Adipose tissue (tissue), 3 donors: ENCODE results near the gene DDX21. TPM values are rescaled to one million over a fixed set of nuclear protein-coding genes. Genes with fewer than 3 reads are reported as not detected.
"Not testable (repeated sequence)": the region's sequence is repeated elsewhere in the genome, so short reads cannot be mapped to it uniquely, and the experiment has no call there.

Source experiments
- H3K27ac ChIP-seq: one replicate; pipeline ENCODE4 v1.5.1; 2013; ENCODE audit warnings: low read depth, low read length
- WGBS, 3 donors: extraction: QIAGEN DNeasy Blood & Tissue Kit; methylation state at CpG; one replicate each; pipeline ENCODE4 v1.1.7; 2013; 5-methylcytosine and 5-hydroxymethylcytosine counted together
- polyA plus RNA-seq, 3 donors: library from polyadenylated mRNA; stranded (reverse); fragments of 200-250 nt; gene quantifications; one replicate each; pipeline ENCODE4 v1.2.3, GENCODE V29; 2013
- donor health status: healthy with polysubstance abuse.
- donor health status: Bipolar disorder and iron deficiency.
- donor health status: healthy.

DDX21 gene
- 10 to 100 TPM; 25.7 to 96.1 (median 48.8) TPM for polyA plus RNA-seq

DNA sequence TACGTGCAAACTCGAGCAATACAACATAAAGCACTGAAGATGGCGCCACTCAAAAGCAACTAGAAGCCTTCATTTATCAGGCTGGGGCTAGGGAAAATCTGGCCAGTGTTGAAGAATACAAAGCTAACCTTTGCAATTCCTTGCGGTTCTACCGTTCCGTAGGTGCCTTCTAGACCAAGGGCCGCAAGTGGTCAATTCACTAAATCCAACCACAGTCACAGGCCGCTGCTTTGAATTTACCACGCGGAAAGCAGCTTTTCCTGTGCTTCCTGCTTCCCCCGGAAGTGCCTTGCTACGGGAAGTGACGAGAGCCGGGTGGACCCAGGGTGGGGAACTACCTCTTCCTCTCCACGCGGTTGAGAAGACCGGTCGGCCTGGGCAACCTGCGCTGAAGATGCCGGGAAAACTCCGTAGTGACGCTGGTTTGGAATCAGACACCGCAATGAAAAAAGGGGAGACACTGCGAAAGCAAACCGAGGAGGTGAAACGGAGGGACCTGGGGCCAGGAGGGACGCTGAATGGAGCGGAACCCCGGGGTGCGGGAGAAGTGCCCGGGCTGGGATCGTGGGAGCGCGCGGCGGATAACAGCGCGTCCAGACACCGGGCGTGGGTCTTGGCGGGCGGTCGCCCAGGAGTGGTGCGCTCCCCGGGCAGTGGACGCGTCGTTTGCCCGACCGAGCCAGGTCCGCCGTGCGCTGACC, at the start of gene DDX21:
DDX21 (plus strand) TSS at position 339 of the 701 bp plus-strand sequence; CDS start at position 395, 56 bp downstream.
- 0 to 1% (median 1%) methylated on average over 53 of the region's 53 CpGs for WGBS, 3 donors

DNA sequence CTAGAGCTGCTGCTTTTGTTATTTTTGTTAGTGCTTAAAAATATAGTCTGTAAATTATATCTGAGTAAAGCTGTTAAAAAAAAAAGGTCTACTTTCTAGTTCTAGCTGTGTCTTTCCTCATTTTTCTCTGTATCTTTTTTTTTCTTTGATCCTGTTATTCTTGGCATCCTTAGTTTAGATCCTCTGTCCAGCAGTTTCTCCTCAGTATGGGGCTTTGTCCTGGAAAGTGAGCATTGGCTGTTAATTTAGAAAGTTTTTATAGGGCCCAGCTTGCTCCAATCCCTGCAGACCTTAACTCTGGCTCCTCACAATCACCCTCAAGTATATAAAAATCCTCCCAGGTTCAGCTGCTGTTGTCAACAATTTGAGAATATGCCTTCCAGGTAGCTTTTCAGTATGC, 31.4 kb upstream of the DDX21 start:
- no peak overlapping the region for H3K27ac ChIP-seq

More for the DNA sequence above, at the start of gene DDX21:
- peak within 1 kb of the TSS; percentile 99 for H3K27ac ChIP-seq

DNA sequence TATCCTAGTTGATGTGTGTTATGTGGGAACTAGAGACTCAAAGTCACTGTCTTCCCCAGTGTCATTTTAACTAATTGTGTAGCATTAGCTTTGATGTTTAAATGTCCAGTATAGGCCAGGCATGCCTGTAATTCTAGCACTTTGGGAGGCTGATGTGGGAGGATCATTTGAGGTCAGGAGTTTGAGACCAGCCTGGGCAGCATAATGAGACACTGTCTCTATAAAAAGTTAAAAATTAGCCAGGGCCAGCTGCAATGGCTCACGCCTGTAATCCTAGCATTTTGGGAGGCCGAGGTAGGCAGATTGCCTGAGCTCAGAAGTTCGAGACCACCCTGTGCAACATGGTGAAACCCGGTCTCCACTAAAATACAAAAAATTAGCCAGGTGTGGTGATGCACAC, 30.5 kb upstream of the DDX21 start:
- no peak overlapping the region for H3K27ac ChIP-seq
- WGBS, 3 donors, result 90 to 98% (median 97%) methylated on average over 4 of the region's 4 CpGs

DNA sequence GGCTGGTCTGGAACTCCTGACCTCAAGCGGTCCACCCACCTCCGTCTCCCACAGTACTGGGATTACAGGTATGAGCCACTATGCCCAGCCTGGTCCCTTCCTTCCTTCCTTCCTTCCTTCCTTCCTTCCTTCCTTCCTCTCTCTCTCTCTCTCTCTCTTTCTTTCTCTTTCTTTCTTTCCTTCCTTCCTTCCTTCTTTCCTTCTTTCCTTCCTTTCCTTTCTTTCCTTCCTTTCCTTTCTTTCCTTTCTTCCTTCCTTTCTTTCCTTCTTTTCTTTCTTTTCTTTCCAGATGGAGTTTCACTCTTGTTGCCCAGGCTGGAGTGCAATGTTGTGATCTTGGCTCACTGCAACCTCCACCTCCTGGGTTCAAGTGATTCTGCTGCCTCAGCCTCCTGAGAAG, 26.8 kb upstream of the DDX21 start:
- 92 to 96% (median 96%) methylated on average over 2 of the region's 2 CpGs for WGBS, 3 donors
- H3K27ac ChIP-seq, result not testable (repeated sequence)

DNA sequence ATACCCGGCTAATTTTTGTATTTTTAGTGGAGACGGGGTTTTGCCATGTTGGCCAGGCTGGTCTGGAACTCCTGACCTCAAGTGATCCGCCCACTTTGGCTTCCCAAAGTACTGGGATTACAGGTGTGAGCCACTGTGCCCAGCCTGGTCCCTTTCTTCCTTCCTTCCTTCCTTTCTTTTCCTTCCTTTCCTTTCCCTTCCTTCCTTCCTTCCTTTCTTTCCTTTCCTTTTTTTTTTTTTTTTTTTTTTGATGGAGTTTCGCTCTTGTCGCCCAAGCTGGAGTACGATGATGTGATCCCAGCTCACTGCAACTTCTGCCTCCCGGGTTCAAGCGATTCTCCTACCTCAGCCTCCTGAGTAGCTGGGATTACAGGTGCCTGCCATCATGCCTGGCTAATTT, 26.1 kb upstream of the DDX21 start:
- 96 to 99% (median 98%) methylated on average over 7 to 8 of the region's 8 CpGs for WGBS, 3 donors
- H3K27ac ChIP-seq, result not testable (repeated sequence)

DNA sequence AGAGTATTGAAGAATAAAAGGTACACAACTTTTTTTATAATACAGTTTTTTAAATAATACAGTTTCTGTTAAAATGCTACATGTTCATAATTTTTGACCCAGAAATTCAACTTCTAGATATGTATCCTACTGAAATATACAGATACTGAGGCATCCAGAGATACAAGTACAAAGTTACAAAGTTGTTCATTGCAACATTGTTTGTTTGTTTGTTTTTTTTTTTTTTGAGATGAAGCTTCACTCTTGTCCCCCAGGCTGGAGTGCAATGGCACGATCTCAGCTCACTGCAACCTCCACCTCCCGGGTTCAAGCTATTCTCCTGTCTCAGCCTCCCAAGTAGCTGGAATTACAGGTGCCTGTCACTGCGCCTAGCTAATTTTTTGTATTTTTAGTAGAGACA, 23.1 kb upstream of the DDX21 start:
- 82 to 98% (median 97%) methylated on average over 3 of the region's 3 CpGs for WGBS, 3 donors
- not testable (repeated sequence) for H3K27ac ChIP-seq

DNA sequence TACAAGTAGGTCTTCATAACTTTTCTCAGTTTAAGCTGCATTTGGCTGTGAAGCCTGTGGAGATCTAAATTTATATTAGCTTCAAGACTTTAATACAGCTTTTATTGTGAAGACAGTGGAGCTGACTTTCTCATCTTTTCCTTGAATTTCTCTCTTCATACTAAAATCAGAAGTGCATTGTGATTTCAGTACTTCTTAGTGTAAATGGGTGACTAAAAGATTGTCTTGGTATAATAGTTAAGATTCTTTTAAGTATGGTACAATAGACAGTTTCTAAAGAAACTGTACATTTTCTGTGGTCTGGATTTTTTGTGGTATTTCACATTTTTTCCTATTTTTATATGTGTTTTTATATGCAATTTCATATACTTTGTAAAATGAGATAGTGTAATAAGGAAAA, 21.0 kb upstream of the DDX21 start:
- no peak overlapping the region for H3K27ac ChIP-seq

DNA sequence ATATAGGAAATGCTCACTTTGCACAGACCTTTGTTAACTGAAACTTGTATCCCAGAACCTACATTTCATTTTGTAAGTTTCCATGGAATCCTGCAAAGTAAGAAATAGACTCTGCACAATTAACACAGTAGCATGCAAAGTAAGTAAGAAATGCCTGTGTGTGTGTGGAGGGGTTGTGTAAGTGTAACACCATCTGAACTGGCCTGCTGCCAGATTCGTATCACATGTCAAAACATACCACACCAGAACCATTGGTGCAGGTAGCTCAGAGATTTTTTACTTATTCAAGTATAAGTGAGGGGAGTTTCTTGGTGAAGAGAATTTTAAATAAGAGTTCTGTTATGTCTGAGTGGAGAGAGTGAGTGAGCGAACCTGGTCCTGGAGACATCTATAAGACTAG, 17.9 kb upstream of the DDX21 start:
- 56 to 75% (median 67%) methylated on average over 2 of the region's 2 CpGs for WGBS, 3 donors

DNA sequence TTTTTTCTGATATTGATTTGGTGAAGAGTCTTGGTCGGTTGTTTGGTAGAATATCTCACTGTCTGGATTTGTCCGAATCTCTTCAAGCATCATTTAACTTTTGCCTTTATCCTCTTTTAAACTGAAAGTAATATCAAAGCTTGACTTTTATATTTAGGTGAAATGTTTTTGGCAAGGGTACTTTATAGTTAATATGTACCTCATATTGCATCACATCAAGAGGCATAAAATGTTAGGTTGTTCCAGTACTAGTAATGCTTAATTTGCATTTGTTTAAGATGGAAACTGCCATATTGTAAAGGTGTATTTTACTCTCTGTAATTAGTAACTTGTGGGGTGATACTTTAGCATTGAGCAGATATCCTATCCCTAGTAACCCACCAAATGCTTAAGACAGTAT, 17.1 kb upstream of the DDX21 start:
- H3K27ac ChIP-seq, result no peak overlapping the region
- WGBS, 3 donors, result 86 to 96% (median 94%) methylated on average over 2 of the region's 2 CpGs

More for the DNA sequence above, 17.9 kb upstream of the DDX21 start:
- no peak overlapping the region for H3K27ac ChIP-seq

DNA sequence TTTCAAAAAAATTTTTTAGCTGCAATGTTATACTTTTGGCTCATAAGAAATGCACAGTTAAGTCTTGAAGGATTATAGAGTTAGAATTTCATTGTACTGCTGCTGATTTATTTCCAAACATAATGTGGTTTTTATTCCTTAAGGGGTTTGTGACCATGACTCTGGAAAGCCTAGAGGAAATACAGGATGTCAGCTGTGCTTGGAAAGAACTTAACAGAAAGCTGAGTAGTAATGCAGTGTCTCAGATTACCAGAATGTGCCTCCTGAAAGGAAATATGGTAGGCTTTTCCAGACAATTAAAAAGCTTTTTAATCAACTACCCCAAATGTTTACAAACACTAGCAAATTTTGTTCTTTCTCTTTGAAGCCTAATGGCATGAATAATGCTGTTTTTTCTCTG, 15.1 kb upstream of the DDX21 start:
- not testable (repeated sequence) for H3K27ac ChIP-seq

DNA sequence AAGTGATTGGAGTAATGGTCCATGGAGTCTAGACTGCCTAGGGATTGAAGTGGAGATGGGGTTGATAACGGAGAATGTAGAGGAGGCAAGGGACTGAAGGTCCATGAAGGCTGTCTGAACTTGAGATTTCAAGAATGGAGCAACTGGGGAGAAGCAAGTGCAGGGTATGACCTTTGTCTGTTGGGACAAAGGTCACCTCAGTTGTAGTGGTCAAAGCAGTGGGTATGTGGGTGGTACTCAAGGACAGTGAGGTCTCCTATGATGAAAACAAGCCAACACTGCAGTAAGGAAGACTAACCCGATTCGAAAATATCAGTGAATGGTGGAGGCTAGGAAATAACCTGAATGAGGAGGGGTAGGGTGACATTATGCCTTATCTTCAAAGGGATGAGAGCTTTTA, 5.4 kb upstream of the DDX21 start:
- 92 to 95% (median 93%) methylated on average over 3 of the region's 3 CpGs for WGBS, 3 donors
- no peak overlapping the region for H3K27ac ChIP-seq

DNA sequence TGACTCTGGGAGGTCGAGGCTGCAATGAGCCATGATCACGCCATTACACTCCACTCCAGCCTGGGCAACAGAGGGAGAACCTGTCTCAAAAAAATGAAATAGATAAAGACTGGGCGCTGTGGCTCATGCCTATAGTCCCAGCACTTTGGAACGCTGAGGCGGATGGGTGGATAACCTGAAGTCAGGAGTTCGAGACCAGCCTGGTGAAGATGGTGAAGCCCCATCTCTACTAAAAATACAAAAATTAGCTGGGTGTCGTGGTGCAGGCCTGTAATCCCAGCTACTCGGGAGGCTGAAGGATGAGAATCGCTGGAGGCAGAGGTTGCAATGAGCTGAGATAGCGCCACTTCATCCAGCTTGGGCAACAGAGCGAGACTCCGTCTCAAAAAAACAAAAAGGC, 1.1 kb upstream of the DDX21 start:
- H3K27ac ChIP-seq, result no peak overlapping the region
- WGBS, 3 donors, result 89 to 91% (median 90%) methylated on average over 12 of the region's 12 CpGs

DNA sequence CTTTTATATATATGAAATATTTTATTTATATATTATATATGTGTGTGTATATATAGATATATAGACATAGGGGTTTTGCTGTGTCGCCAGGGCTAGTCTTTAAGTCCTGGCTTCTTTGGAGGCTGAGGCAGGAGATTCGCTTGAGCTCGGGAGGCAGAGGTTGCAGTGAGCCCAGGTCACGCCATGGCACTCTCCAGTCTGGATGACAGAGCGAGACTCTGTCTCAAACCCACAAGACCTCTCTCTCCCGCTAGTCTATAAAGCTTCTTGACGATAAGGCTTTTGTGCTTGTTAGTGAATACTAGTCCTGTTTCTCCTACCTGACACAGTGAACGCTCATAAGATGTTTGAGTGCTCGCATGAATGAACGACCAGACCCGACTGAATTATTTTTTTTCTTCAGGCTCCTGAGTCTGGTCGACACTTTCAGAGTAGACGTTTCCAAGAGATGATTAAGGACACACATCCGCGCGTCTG, 577 bp upstream of the DDX21 start:
- H3K27ac ChIP-seq, result peak overlapping the region; percentile 99
- 3 to 4% (median 3%) methylated on average over 16 of the region's 16 CpGs for WGBS, 3 donors

DNA sequence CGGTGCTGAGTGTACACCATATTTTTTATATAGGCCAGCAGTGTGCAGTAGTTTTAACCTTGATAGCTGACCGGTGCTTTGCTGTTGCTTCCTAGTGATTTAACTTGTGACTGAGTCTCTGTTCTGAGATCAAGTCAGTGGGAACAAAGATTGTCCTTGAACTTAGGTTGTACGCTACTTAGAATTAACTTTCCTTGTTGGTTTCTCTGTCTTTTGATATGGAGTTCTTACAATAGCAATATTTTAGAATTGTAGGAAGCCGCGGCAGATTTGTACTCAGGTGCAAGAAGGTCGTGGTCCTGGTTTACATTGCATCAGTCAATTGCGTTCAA, 1.3 kb downstream of the DDX21 start:
- 38 to 46% (median 44%) methylated on average over 7 of the region's 7 CpGs for WGBS, 3 donors
- H3K27ac ChIP-seq, result no peak overlapping the region

DNA sequence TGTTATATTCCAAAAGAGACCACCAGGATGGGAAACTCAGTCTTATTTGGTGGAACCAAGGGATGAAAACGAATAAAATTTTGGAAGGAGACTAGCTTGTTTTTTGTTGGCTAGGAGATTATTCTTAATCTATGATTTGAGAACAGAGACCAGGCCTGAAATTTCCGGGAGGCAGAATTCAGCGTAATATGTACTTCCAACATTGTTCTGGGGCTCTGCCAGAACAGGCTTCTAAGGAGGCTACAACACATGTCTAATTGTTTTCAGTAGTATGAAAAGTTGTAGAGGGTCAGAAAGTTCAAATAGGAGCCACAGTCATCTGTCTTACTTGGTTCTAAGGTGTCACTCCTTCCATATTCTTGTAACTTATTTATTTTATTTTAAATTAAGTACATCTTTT, 1.7 kb downstream of the DDX21 start:
- WGBS, 3 donors, result 42 to 68% (median 59%) methylated on average over 3 of the region's 3 CpGs
- H3K27ac ChIP-seq, result no peak overlapping the region

DNA sequence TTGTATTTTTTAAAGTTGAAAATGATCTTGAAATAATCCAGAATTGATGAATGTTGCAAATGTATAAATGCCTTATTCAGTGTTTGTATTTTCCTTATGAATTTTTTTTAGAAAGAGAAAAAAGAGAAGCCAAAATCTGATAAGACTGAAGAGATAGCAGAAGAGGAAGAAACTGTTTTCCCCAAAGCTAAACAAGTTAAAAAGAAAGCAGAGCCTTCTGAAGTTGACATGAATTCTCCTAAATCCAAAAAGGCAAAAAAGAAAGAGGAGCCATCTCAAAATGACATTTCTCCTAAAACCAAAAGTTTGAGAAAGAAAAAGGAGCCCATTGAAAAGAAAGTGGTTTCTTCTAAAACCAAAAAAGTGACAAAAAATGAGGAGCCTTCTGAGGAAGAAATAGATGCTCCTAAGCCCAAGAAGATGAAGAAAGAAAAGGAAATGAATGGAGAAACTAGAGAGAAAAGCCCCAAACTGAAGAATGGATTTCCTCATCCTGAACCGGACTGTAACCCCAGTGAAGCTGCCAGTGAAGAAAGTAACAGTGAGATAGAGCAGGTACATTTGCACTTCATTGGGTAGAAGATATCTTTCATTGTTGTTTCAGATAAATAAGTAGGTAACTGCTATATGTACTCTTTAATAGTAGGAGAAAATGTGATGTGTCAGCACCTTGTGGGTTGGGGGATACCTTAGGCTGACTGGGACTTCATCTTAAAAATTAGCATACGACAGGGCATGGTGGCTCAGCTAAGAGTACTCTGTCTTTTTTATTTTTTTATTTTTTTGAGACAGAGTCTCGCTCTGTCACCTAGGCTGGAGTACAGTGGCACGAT, 3.9 kb downstream of the DDX21 start:
- WGBS, 3 donors, result 75 to 89% (median 85%) methylated on average over 4 of the region's 4 CpGs
- H3K27ac ChIP-seq, result no peak overlapping the region

DNA sequence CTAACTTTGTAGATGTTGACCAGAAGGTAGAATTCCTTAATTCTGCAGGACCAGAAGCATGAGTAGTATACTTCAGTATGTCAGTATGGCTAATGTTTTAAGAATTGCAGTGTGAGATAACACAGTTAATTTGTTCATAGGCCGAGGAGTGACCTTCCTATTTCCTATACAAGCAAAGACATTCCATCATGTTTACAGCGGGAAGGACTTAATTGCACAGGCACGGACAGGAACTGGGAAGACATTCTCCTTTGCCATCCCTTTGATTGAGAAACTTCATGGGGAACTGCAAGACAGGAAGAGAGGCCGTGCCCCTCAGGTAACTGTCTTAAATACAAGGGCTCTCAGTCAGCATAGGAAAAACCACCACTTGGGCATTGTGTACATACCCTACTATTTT, 7.2 kb downstream of the DDX21 start:
- no peak overlapping the region for H3K27ac ChIP-seq
- 63 to 77% (median 71%) methylated on average over 4 of the region's 4 CpGs for WGBS, 3 donors

DNA sequence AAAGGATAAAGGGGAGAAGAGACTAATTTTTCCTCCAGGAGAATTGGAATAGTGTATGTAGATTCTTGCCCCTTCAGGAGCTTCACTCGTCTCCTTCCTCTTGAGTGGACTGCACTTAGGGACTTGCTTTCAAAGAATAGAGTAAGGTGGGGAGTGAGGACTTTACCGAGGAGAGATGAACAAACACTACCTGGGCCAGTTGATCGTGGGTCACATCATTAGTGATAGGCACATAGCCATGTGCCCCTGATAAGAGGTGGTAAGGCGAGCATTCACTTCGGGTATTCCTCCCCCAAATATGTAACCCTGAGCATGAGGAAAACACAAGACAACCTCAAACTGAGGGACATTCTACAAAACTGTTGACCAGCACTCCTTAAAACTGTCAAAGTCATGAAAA, 18.0 kb downstream of the DDX21 start:
- H3K27ac ChIP-seq, result no peak overlapping the region
- 62 to 93% (median 86%) methylated on average over 5 of the region's 5 CpGs for WGBS, 3 donors

DNA sequence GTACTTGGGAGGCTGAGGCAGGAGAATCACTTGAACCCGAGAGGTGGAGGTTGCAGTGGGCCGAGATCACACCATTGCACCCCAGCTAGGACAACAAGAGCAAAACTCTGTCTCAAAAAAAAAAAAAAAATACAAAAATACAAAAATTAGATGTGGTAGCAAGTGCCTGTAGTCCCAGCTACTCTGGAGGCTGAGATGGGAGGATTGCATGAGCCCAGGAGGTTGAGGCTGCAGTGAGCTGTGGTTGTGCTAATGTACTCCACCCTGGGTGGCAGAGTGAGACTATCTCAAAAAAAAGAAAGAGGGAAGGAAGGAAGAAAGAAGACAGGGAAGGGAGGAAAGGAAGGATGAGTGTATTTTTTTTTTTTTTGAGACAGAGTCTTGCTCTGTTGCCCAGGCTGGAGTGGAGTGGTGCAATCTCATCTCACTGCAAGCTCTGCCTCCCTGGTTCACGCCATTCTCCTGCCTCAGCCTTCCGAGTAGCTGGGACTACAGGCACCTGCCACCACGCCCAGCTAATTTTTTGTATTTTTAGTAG, 20.0 kb downstream of the DDX21 start:
- H3K27ac ChIP-seq, result not testable (repeated sequence)
- 96 to 99% (median 98%) methylated on average over 4 to 5 of the region's 5 CpGs for WGBS, 3 donors

DNA sequence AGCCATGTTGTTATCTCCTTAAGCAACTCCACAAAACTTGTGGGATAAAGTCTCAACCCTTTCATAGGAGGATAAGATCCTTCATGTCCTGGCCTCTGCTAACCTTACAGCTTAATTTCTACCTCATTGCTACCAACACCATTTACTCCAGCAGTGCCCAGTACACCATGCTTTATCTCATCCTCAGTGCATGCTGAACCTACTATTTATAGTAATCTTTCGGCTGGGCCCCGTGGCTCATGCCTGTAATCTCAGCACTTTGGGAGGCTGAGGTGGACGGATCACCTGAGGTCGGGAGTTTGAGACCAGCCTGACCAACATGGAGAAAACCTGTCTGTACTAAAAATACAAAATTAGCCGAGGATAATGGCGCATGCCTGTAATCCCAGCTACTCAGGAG, 23.8 kb downstream of the DDX21 start:
- H3K27ac ChIP-seq, result not testable (repeated sequence)
- WGBS, 3 donors, result 79 to 92% (median 89%) methylated on average over 6 of the region's 6 CpGs
